8988T (cell line): ENCODE results near the gene GTF3C4.

ENCODE experiments used
- DNase-seq: peaks from one replicate; pipeline ENCODE4 v3.0.0; 2011

The GTF3C4 gene

DNA sequence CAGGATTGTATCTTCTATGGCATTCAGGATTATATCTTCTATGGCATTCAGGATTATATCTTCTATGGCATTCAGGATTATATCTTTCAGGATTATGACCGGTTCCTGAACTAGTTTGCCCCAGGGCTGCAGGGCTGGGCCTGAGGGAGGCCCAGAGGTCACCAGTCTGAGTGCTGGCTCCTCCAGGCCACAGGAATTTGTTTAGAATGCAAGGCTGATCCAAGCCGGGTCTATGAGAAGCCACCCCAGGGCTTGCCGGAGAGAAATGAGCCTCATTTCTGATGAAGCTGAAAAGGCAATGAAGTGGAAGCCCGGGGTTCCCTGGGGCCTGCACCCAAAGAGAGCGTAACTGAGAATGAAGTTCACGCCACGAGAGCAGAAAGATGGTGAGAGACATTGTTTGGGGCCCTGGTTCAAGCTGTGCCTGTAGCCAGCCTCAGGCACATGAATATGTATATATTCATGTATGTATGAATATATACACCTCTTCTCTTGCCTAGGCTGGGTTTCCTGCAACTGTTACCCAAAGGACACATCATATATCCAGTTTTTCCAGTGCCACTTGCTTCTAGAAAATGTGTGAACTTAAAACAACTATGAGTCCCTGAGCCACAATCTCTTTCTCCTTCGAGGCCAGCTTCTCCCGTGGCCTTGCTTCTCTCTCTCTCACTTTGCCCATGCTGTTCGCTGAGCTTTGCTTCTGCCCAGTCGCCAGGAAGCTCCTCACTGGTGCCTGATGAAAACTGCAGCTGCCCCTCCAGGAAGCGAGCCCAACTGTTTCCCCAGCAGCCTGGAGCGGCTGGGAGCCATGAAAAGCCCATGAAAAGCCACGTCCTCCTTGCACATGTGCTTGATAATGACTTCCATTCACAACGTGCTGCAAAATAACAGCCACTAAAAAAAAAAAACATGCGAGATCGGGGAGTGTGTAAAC lies 62.3 kb downstream of the GTF3C4 start:
- no peak for DNase-seq

DNA sequence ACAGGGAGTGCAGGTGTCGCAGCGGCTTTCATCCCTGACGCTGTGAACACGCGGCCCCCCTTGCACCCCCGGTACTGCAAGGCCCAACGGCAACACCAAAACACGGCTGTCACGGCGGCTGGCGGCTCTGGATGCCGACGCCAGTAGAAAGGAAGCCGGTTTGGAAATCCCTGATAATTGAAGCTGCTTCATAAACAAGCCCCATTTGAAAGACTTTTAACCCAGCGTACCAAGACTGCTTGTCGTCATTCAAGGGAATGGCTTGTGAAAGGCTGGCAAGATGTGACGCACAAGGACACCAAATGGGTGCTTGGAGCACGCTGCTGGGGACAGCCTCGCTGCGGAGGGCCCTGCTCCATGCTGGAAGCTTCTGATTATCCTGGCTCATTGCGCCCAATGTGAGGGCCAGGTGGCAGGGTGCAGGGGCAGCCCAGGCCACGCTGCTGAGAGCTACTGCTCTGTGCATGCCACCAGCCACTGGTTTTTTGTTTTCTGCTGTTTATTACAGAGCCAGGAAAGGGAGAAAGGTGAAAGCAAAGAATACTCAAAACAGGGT lies 63.1 kb downstream of the GTF3C4 start:
- no peak for DNase-seq

DNA sequence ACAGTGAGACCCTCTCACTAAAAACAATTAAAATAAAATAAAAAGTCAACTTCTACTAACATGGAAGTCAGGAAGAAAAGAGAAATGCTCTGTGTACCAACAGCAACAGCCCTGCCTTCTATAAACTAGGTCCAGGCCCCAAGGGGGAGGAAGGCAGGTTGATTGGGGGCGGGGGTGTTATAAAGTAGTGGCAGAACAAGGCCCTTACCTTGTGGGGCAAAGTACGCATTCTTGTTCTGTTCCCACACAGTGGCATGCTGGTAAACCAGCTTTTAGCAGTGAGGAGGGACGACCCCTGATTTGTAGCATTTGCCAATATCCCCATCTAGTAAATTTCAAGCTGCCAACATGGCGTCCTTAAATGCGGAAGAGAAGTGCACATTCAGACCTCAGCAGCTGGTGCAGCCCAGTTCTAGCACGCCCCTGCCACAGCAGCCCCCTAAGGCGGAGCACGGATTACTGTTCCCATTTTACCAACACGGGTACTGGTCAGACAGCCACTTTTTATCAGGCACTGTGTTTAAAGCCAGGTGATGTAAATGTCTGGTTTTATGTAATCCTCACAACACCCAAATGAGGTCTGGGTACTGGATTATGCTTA lies 69.5 kb downstream of the GTF3C4 start:
- DNase-seq = no peak

DNA sequence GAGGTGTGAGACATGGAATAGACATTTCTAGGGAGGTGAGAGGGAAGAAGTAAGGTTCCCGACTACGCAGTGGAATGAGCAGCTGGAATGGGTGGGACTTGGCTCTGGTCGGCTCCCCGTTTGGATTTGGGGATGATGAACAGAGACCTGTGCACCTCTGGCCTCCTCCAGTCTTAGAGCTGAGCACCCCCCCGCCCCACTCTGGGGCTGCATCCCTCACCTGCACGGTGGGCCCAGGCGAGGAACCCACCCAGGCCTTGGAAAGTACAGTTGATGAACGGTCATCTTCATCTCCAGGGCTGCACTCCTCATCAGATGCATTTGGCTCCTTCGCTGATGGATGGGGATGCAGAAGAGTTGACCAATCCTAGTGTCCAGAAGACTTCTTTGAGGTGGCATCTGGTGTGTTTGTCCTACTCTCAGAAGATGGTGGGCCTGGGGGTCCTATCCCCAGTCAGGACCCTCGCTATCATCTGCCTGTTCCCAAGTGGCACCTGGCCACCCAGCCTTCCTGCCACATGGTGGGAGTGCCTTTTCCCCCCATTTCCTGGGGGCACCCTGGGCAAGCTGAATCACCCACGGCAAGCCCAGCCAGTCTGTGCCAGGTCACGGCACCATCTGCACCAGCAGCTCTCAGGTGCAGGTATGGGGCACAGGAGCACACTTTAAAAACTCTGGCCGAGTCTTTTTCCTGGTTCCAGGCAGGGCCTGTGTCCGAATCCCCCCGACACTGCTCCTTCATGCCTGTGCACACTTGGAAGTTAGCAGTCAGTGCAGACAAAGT lies 70.5 kb downstream of the GTF3C4 start:
- no peak for DNase-seq

DNA sequence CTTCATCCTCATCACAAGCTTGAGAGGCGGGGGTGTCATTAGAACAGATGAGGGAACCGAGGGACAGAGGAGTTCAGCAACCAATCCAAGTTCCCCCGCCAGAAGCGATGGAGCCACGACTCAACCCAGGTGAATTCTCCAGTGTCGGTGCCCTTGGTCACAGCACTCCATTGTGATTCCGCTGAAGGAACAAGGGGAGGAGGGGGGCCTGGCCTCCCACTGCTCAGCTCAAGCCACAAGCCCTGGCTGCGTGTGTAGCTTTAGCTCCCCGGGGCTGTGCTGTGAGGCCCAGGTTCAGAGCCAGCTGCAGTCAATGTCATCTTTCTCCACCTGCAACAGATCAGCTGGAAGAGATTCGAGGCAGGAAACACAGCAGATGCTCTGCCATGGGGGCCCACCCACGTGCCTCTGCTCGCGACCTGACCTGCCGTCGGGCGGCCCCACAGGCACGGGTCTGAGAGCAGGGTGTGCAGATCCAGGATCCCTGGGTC lies 72.6 kb downstream of the GTF3C4 start:
- no peak for DNase-seq

DNA sequence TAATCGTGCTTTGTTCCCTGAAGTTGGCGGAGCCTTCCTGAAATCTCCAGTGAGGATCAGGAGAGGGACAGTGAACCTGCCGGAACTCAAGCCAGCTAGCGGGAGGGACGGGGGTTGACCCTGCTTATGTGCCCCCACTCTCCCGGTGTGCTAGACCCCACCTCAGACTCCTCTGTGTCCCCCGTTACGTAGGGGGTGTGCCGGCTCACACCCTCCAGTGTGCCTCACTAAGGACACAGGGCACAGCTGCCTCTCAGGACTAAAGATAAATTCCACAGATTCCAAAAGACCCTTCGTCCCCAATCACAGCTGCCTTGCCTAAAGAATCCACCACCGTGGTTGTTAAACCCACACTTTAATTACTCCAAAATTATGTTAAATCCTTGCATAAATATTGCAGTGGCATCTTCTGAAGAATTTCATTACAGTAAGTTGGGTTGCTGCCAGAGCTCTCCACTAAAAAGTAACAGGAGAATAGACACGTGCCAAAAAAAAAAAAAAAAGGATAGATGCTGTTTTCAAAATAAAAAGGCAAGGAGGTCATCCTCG lies 73.7 kb downstream of the GTF3C4 start:
- DNase-seq = no peak
